Panc1 (cell line): Measurements from ENCODE around the gene TRMT61A. TPM values are rescaled to one million over a fixed set of nuclear protein-coding genes. Genes with fewer than 3 reads are reported as not detected.
A peak's percentile ranks its signal among the peaks of the same experiment; 100 is the strongest.

Experiments used
- ATAC-seq: fragments of 200-7000 bp; cut with Tn5 transposase; 2 replicates; pipeline ENCODE4 v1.9.1; 2020; ENCODE audit warnings: mild to moderate bottlenecking, moderate library complexity
- BruUV-seq: library from RNA; stranded (reverse); fragments of 400-500 nt; replicated peaks from 2 replicates; lab custom pipeline; 2021; lab: Mats Ljungman, UMichigan
- CTCF ChIA-PET: fragments of 300-600 bp; sonication (Branson Sonifier 250); formaldehyde crosslinking; loops from one replicate; lab custom pipeline; 2022; ENCODE audit warnings: antibody characterized with exemption; lab: Charles Lee
- POLR2A ChIA-PET: fragments of 300-600 bp; sonication (Branson Sonifier 250); formaldehyde crosslinking; loops from one replicate; lab custom pipeline; 2022; ENCODE audit warnings: antibody characterized with exemption; lab: Charles Lee
- DNase-seq: peaks from one replicate; pipeline ENCODE4 v3.0.0-alpha.2; 2010; ENCODE audit warnings: low read depth, low spot score
- H3K27ac ChIP-seq: 2 replicates; pipeline ENCODE4 v1.5.1; 2011; ENCODE audit warnings: mild to moderate bottlenecking, low read length, inconsistent platforms
- H3K27me3 ChIP-seq: fragments of 200-500 bp; sonication (Bioruptor generic); 2 replicates; pipeline ENCODE4 v1.6.0; 2014; ENCODE audit warnings: low read length, inconsistent platforms; ENCODE audit not compliant: control insufficient read depth, insufficient read depth
- H3K36me3 ChIP-seq: fragments of 200-500 bp; sonication (Bioruptor generic); 2 replicates; pipeline ENCODE4 v1.5.1; 2014; ENCODE audit warnings: inconsistent platforms, mild to moderate bottlenecking, low read length, moderate library complexity; ENCODE audit not compliant: control insufficient read depth, insufficient read depth
- H3K4me1 ChIP-seq: 2 replicates; pipeline ENCODE4 v1.5.1; 2011; ENCODE audit warnings: inconsistent platforms, mild to moderate bottlenecking, low read length, moderate library complexity; ENCODE audit not compliant: control insufficient read depth, insufficient read depth
- H3K4me3 ChIP-seq, 2 experiments: 2 replicates each; pipeline ENCODE4 v1.5.1; 2011 to 2012; ENCODE audit warnings: low read depth in 2 of 2, low read length in 2 of 2, mild to moderate bottlenecking in 2 of 2, inconsistent platforms in 1 of 2, moderate library complexity in 1 of 2
- H3K9me3 ChIP-seq: fragments of 200-500 bp; sonication (Bioruptor generic); 2 replicates; pipeline ENCODE4 v1.5.1; 2014; ENCODE audit warnings: low read depth, mild to moderate bottlenecking, inconsistent platforms, low read length, moderate library complexity; ENCODE audit not compliant: control insufficient read depth, insufficient read depth
- CTCF ChIP-seq: fragments of 450-650 bp; IDR thresholded peaks from 2 replicates; pipeline ENCODE4 v1.5.1; 2017; ENCODE audit warnings: mild to moderate bottlenecking
- POLR2AphosphoS5 ChIP-seq: IDR thresholded peaks from 2 replicates; pipeline ENCODE4 v1.6.1; 2012; ENCODE audit warnings: mild to moderate bottlenecking, low read depth, low read length, moderate library complexity
- REST ChIP-seq, 2 experiments: IDR thresholded peaks; 2 replicates each; pipeline ENCODE4 v1.6.1; 2011 to 2012; ENCODE audit warnings: low read depth in 2 of 2, control low read depth in 1 of 2, low read length in 1 of 2, mild to moderate bottlenecking in 1 of 2, moderate library complexity in 1 of 2; ENCODE audit not compliant: insufficient read depth in 1 of 2
- SIN3A ChIP-seq: IDR thresholded peaks from 2 replicates; pipeline ENCODE4 v1.6.1; 2012; ENCODE audit warnings: low read depth, mild to moderate bottlenecking, low read length, moderate library complexity, borderline replicate concordance; ENCODE audit not compliant: insufficient read depth
- TCF7L2 ChIP-seq: IDR thresholded peaks from 2 replicates; pipeline ENCODE4 v1.6.1; 2011; ENCODE audit warnings: mild to moderate bottlenecking, low read depth, low read length, inconsistent platforms
- in situ Hi-C: cut with HindIII; loops from 2 replicates; pipeline ENCODE4 v1.10.0; 2016; ENCODE audit warnings: low sequenced_read_pairs, low pct_unique_long_range_greater_than_20kb
- intact Hi-C: fragments of 100-400 bp; cut with micrococcal nuclease; formaldehyde crosslinking; loops from one replicate; pipeline ENCODE4 v1.10.0; 2022; ENCODE audit not compliant: unreplicated experiment
- total RNA-seq: library from RNA; stranded (reverse); gene quantifications from one replicate; pipeline ENCODE4 v1.2.1, GENCODE V29; 2021; ENCODE audit not compliant: unreplicated experiment

The TRMT61A gene
- total RNA-seq, 1 experiment from 2014 or later = 22.9 TPM

- ATAC-seq = no peak
- Histone ChIP-seq H3K4me1 (peaks cover 27% of the 10 kb centered on the region), H3K36me3 (no peaks in the 10 kb centered on the region), H3K9me3 (no peaks in the 10 kb centered on the region), H3K27ac (no peak overlapping the region), H3K4me3 (no peak overlapping the region), H3K27me3 (no peaks in the 10 kb centered on the region)
- intact Hi-C loops (no loop called here), in situ Hi-C loops (no loop called here)
- TF ChIP-seq CTCF (no peak), POLR2AphosphoS5 (no peak), TCF7L2 (no peak), SIN3A (no peak), REST (IDR thresholded peaks at IDR 0.05; ENCODE audit: insufficient read depth in 1 of 2, low read depth in 2 of 2, low read length in 1 of 2) (no peak)
- POLR2A ChIA-PET = no interaction called here
- DNase-seq = no peak
- no TSS peak for BruUV-seq
- CTCF ChIA-PET = no interaction called here
Measured at GRCh38 chr14:103534576-103535061, 5.6 kb downstream of the TRMT61A start.

DNA sequence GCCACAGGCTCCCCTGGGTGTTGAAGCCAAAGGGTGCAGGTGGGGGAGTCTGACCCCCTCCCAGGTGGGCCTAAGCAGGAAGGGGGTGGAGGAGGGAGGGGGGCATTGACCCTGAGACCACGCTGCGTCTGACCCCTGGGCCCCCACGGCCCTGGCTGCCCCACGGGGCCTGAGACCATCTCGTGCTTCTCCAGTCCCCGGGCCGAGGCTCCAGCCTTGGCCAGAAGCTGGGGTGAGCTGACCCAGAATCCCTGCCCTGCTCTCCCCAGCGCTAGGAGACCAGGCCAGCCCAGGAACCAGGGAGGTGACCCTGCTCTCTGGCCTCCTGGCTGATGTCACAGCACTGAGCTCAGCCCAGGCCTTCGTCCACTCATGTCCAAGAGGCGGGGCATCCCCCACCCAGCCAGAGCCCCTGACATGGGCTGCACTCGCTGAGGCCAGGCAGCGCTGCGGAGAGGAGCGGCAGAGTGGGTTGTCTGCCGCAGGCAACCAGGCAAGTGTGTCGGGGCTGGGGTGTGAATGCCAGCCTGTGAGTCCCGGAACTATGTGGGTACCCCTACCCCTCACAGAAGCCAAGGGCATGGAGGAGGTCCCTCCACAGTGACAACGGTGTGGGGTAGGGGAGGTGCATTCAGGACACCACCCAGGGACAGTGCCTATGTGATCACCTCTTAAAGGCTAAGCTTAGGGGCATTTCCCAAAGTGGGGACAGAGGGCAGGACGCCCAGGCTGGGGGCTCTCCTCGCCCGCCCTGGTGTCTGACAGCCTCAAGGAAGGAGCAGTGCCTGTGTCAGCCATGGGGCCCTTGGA is 6.3 kb downstream of the TRMT61A start:
- peaks cover 27% of the 10 kb centered on the region for H3K4me1 ChIP-seq
- no peak for TF ChIP-seq SIN3A
- TF ChIP-seq CTCF = no peak
- no peak for TF ChIP-seq TCF7L2
- TF ChIP-seq REST (IDR thresholded peaks at IDR 0.05; ENCODE audit: insufficient read depth in 1 of 2, low read depth in 2 of 2, low read length in 1 of 2) = no peak
- TF ChIP-seq POLR2AphosphoS5 = no peak
- no peaks in the 10 kb centered on the region for H3K9me3 ChIP-seq
- no peak overlapping the region; the same call in 1 of the 2 replicates for H3K27ac ChIP-seq
- no peak for DNase-seq
- intact Hi-C loops = no loop called here
- no peaks in the 10 kb centered on the region for H3K27me3 ChIP-seq
- H3K4me3 ChIP-seq = no peak overlapping the region
- POLR2A ChIA-PET = no interaction called here
- BruUV-seq = TSS peak; percentile 58
- no peaks in the 10 kb centered on the region for H3K36me3 ChIP-seq
- CTCF ChIA-PET = no interaction called here
- no peak for ATAC-seq
- in situ Hi-C loops = no loop called here
